ENCODE data around the gene SOCS2. TPM values are rescaled to one million over a fixed set of nuclear protein-coding genes. Genes with fewer than 3 reads are reported as not detected.

The SOCS2 gene
- polyA plus RNA-seq, 1 donor (not counting 4 experiments of a cell fraction or from before 2014, with no cell fraction given), result 15.0 TPM

DNA sequence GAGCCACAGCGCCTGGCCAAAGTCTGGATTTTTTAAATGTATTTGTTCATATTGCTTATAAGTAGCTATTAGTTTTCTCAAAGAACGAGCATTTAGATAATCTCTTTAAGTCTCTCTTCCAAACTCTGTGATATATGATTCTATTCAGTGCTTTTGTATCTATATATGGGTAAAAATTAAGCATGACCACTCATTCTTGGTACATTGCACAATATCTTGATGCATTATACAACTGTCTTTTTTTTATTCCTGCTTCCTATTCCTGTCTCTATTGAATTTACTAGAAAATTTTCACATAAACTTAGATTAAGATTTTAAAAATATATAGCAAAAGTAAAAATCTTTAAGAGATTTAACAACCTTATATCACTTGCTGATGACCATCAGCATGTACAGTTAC, 29.1 kb downstream of the SOCS2 start:
- H3K36me3 ChIP-seq (ENCODE audit: control insufficient read depth in 2 of 2, extremely low read depth in 1 of 2, insufficient read depth in 2 of 2, low read length in 2 of 2), result no peaks in the 10 kb centered on the region
- no peaks in the 10 kb centered on the region for H3K27me3 ChIP-seq (ENCODE audit: control insufficient read depth, extremely low read depth, insufficient read depth, low read length)
- no peak overlapping the region for H3K27ac ChIP-seq (ENCODE audit: control insufficient read depth, insufficient read depth, low read length)
- H3K79me2 ChIP-seq (ENCODE audit: control insufficient read depth, insufficient read depth, low read length), result no peaks in the 10 kb centered on the region
- H3K4me3 ChIP-seq (ENCODE audit: control insufficient read depth in 2 of 3, extremely low read depth in 1 of 3, insufficient read depth in 2 of 3, low read depth in 1 of 3, low read length in 3 of 3), result no peak overlapping the region
- TF ChIP-seq, protein P1, sequence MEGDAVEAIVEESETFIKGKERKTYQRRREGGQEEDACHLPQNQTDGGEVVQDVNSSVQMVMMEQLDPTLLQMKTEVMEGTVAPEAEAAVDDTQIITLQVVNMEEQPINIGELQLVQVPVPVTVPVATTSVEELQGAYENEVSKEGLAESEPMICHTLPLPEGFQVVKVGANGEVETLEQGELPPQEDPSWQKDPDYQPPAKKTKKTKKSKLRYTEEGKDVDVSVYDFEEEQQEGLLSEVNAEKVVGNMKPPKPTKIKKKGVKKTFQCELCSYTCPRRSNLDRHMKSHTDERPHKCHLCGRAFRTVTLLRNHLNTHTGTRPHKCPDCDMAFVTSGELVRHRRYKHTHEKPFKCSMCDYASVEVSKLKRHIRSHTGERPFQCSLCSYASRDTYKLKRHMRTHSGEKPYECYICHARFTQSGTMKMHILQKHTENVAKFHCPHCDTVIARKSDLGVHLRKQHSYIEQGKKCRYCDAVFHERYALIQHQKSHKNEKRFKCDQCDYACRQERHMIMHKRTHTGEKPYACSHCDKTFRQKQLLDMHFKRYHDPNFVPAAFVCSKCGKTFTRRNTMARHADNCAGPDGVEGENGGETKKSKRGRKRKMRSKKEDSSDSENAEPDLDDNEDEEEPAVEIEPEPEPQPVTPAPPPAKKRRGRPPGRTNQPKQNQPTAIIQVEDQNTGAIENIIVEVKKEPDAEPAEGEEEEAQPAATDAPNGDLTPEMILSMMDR (optimal IDR thresholded peaks at IDR 0.05 in 1 of 3, IDR thresholded peaks at IDR 0.05 in 1 of 3, conservative IDR thresholded peaks at IDR 0.05 in 1 of 3; ENCODE audit: extremely low read depth in 1 of 3, insufficient read depth in 2 of 3, low read length in 3 of 3), result no peak
- no peak for TF ChIP-seq EZH2 (IDR thresholded peaks at IDR 0.05; ENCODE audit: low read length)
- dilution Hi-C loops (cut with MboI; ENCODE audit: extremely low pct_ligation_motif_present, low sequenced_read_pairs), result no loop called here
- H3K9ac ChIP-seq (ENCODE audit: control insufficient read depth, extremely low read depth, insufficient read depth, low read length), result no peak overlapping the region
- no peak overlapping the region for H2AFZ ChIP-seq (ENCODE audit: control insufficient read depth, low read length)
- DNase-seq (ENCODE audit: low read depth, low spot score) (no peak), FAIRE-seq (no peak)
- no peaks in the 10 kb centered on the region for H3K4me1 ChIP-seq (ENCODE audit: control insufficient read depth, extremely low read depth, insufficient read depth, low read length)
- no peaks in the 10 kb centered on the region for H3K9me3 ChIP-seq (ENCODE audit: control insufficient read depth, low read depth, low read length)
- H3K4me2 ChIP-seq (ENCODE audit: control insufficient read depth, extremely low read depth, insufficient read depth, low read depth, low read length), result no peak overlapping the region
- no peaks in the 10 kb centered on the region for H4K20me1 ChIP-seq (ENCODE audit: control insufficient read depth, extremely low read depth, insufficient read depth, low read length)
- H3K9me1 ChIP-seq (ENCODE audit: control insufficient read depth, extremely low read depth, insufficient read depth, low read length), result no peaks in the 10 kb centered on the region

DNA sequence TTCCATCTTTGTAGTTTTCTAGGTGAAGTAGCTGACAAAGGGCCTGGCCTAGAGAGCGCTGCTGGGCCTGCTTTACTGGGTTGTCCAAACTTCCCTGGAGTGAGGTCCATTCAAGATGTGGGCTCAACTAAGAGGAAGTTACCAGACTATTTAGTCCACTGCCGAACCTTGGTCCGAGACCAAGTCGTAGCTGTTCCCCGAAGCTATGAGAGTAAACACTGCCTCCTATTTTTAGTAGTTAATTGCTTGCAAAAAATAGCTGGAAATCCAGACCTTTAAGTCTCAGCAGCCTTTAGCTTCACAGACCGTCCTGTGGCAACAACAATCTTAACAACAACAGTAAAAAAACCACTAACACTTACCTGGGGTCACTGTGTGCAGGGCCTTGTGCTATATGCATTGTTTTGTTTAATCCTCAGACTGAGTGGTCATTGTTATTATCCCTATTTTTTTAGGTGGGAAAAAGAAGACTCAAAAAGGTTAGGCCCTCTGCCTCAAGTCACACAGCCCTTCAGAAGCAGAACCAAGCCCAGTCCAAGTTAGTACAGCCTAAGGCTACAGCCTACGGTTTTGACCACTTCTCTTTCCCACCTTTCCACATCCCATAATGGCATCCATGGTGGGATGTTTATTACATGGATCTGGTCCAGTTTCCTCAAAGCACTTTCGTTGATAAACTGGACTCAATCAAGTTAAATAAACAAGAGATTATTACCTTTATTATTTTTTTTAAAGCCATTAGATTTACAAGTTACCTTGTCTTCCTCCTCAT, 30.6 kb downstream of the SOCS2 start:
- no peaks in the 10 kb centered on the region for H3K4me1 ChIP-seq (ENCODE audit: control insufficient read depth, extremely low read depth, insufficient read depth, low read length)
- TF ChIP-seq EZH2 (IDR thresholded peaks at IDR 0.05; ENCODE audit: low read length), result no peak
- TF ChIP-seq, protein P1 (optimal IDR thresholded peaks at IDR 0.05 in 1 of 3, IDR thresholded peaks at IDR 0.05 in 1 of 3, conservative IDR thresholded peaks at IDR 0.05 in 1 of 3; ENCODE audit: extremely low read depth in 1 of 3, insufficient read depth in 2 of 3, low read length in 3 of 3), result no peak
- FAIRE-seq, result no peak
- H3K4me3 ChIP-seq (ENCODE audit: control insufficient read depth in 2 of 3, extremely low read depth in 1 of 3, insufficient read depth in 2 of 3, low read depth in 1 of 3, low read length in 3 of 3), result no peak overlapping the region
- H3K27ac ChIP-seq (ENCODE audit: control insufficient read depth, insufficient read depth, low read length), result no peak overlapping the region
- no peaks in the 10 kb centered on the region for H4K20me1 ChIP-seq (ENCODE audit: control insufficient read depth, extremely low read depth, insufficient read depth, low read length)
- H3K4me2 ChIP-seq (ENCODE audit: control insufficient read depth, extremely low read depth, insufficient read depth, low read depth, low read length), result no peak overlapping the region
- dilution Hi-C loops (cut with MboI; ENCODE audit: extremely low pct_ligation_motif_present, low sequenced_read_pairs), result no loop called here
- no peaks in the 10 kb centered on the region for H3K9me3 ChIP-seq (ENCODE audit: control insufficient read depth, low read depth, low read length)
- DNase-seq (ENCODE audit: low read depth, low spot score), result no peak
- no peaks in the 10 kb centered on the region for H3K27me3 ChIP-seq (ENCODE audit: control insufficient read depth, extremely low read depth, insufficient read depth, low read length)
- H3K9ac ChIP-seq (ENCODE audit: control insufficient read depth, extremely low read depth, insufficient read depth, low read length), result no peak overlapping the region
- no peaks in the 10 kb centered on the region for H3K79me2 ChIP-seq (ENCODE audit: control insufficient read depth, insufficient read depth, low read length)
- no peaks in the 10 kb centered on the region for H3K9me1 ChIP-seq (ENCODE audit: control insufficient read depth, extremely low read depth, insufficient read depth, low read length)
- no peak overlapping the region for H2AFZ ChIP-seq (ENCODE audit: control insufficient read depth, low read length)
- H3K36me3 ChIP-seq (ENCODE audit: control insufficient read depth in 2 of 2, extremely low read depth in 1 of 2, insufficient read depth in 2 of 2, low read length in 2 of 2), result no peaks in the 10 kb centered on the region

Measured in keratinocyte (primary cell).